HG03520 (cell line): ENCODE results near the gene FAM47E.

Experiments used
- ATAC-seq: cut with Tn5 transposase; IDR thresholded peaks from one replicate; pipeline ENCODE4 v1.9.1; 2021; ENCODE audit warnings: mild to moderate bottlenecking, moderate library complexity; ENCODE audit not compliant: unreplicated experiment

The FAM47E gene

GRCh38 chr4:76325072-76325471 is 73.6 kb downstream of the FAM47E start:
- no peak for ATAC-seq

DNA sequence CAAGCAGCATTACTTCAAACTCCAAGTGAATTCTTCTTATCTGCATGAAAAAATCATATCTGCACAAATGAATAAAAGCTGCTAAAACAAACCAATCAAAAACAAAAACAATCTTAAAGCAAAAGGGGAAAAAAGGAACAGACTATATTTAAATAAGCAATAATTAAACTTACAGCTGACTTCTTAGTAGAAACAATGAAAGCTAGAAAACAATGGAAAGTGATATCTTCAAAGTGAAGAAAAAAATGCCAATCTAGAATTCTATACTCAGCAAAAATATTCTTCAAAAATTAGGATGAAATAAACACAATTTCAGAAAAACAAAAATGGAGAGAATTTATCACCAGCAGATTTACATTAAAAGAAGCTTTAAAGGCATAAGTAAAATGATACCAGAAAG is 75.0 kb downstream of the FAM47E start:
- ATAC-seq, result no peak
